Caco-2 (cell line): ENCODE measurements around the gene BACH2. TPM values are rescaled to one million over a fixed set of nuclear protein-coding genes. Genes with fewer than 3 reads are reported as not detected.

Source experiments
- BruUV-seq: library from RNA; stranded (reverse); fragments of 400-500 nt; replicated peaks from 2 replicates; lab custom pipeline; 2021; lab: Mats Ljungman, UMichigan
- CTCF ChIA-PET: fragments of 300-600 bp; sonication (Branson Sonifier 250); formaldehyde crosslinking; loops from one replicate; lab custom pipeline; 2022; ENCODE audit warnings: antibody characterized with exemption; lab: Charles Lee
- POLR2A ChIA-PET: fragments of 300-600 bp; sonication (Branson Sonifier 250); formaldehyde crosslinking; loops from one replicate; lab custom pipeline; 2022; ENCODE audit warnings: antibody characterized with exemption; lab: Charles Lee
- DNase-seq, 2 experiments: peaks; one replicate each; pipeline versions ENCODE4 v3.0.0 to v3.0.0-alpha.2; 2020 to 2022
- H3K27me3 ChIP-seq: replicated peaks from 2 replicates; pipeline ENCODE4 v1.6.0; 2011; ENCODE audit warnings: low read length; ENCODE audit not compliant: control insufficient read depth, insufficient read depth
- H3K36me3 ChIP-seq: 2 replicates; pipeline ENCODE4 v1.5.1; 2011; ENCODE audit warnings: low read length; ENCODE audit not compliant: control insufficient read depth, insufficient read depth
- H3K4me1 ChIP-seq: fragments of 250-450 bp; sonication (Bioruptor Pico); 2 replicates; pipeline ENCODE4 v1.5.1; 2020; ENCODE audit warnings: mild to moderate bottlenecking
- H3K4me3 ChIP-seq: 2 replicates; pipeline ENCODE4 v1.5.1; 2011; ENCODE audit warnings: low read depth, mild to moderate bottlenecking, control low read depth, low read length
- H3K9me3 ChIP-seq: fragments of 250-450 bp; sonication (Bioruptor Pico); 2 replicates; pipeline ENCODE4 v1.5.1; 2020; ENCODE audit warnings: mild to moderate bottlenecking, moderate library complexity
- H3K27ac Mint-ChIP-seq: one replicate; pipeline ENCODE4 v1.8.0; 2022; ENCODE audit warnings: mixed read lengths; ENCODE audit not compliant: unreplicated experiment
- H3K27me3 Mint-ChIP-seq: one replicate; pipeline ENCODE4 v1.8.0; 2022; ENCODE audit warnings: mixed read lengths; ENCODE audit not compliant: insufficient read depth, unreplicated experiment
- H3K36me3 Mint-ChIP-seq: one replicate; pipeline ENCODE4 v1.8.0; 2022; ENCODE audit warnings: mild to moderate bottlenecking, mixed read lengths; ENCODE audit not compliant: insufficient read depth, unreplicated experiment
- H3K4me1 Mint-ChIP-seq: one replicate; pipeline ENCODE4 v1.8.0; 2022; ENCODE audit warnings: low read depth, mixed read lengths; ENCODE audit not compliant: unreplicated experiment
- H3K4me3 Mint-ChIP-seq: one replicate; pipeline ENCODE4 v1.8.0; 2022; ENCODE audit warnings: mild to moderate bottlenecking, moderate library complexity, mixed read lengths; ENCODE audit not compliant: unreplicated experiment
- H3K9me3 Mint-ChIP-seq: one replicate; pipeline ENCODE4 v1.8.0; 2022; ENCODE audit warnings: mixed read lengths; ENCODE audit not compliant: unreplicated experiment
- intact Hi-C: fragments of 100-400 bp; cut with micrococcal nuclease; formaldehyde crosslinking; loops from one replicate; pipeline ENCODE4 v1.10.0; 2022; ENCODE audit not compliant: unreplicated experiment
- total RNA-seq: library from RNA; stranded (reverse); gene quantifications from 2 replicates; pipeline ENCODE4 v1.2.3, GENCODE V29; 2022
- TF ChIP-seq, protein P1 (sequence below), 2 experiments: fragments of 200-600 bp in 1 of 2; IDR thresholded peaks; 1 replicate in 1 of 2; 2 replicates in 1 of 2; pipeline versions ENCODE4 v1.5.1 to v1.8.0; 2011 to 2022; ENCODE audit warnings: antibody characterized with exemption in 1 of 2, control low read depth in 1 of 2, inconsistent platforms in 1 of 2, low read depth in 1 of 2, low read length in 1 of 2, mild to moderate bottlenecking in 1 of 2, moderate library complexity in 1 of 2; ENCODE audit not compliant: insufficient read depth in 1 of 2, severe bottlenecking in 1 of 2, unreplicated experiment in 1 of 2

Gene BACH2
- total RNA-seq, 1 experiment from 2014 or later, result 0.43 TPM

DNA sequence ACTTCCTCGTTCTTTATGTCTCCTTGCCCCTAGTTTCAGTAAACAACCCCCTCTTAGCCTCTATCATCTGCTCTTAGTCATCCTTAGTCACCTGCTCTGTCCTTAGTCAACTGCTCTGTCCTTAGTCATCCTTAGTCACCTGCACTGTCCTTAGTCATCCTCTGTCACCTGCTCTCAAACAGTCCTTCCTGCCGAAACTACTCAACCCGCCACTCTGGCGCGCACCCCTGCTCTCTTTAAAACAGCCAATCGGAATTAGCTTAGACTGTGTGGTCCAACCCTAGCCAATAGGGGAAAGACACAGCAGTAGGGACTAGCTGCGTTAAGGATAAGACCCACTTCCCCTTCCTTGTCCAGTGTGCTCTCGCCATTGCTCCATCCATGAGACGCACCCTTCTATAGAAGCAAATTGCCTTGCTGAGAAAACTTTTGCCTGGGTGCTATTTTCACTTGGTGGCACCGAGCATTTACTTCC lies 73.9 kb downstream of the BACH2 start:
- H3K36me3 Mint-ChIP-seq, result no peaks in the 10 kb centered on the region
- H3K9me3 ChIP-seq, result no peaks in the 10 kb centered on the region
- DNase-seq, result no peak
- ChIA-PET POLR2A (no interaction called here), CTCF (no interaction called here)
- no peak overlapping the region for H3K27ac Mint-ChIP-seq
- H3K27me3 Mint-ChIP-seq, result no peaks in the 10 kb centered on the region
- peaks cover 10% of the 10 kb centered on the region for H3K4me1 ChIP-seq
- no peaks in the 10 kb centered on the region for H3K27me3 ChIP-seq
- H3K4me1 Mint-ChIP-seq, result peaks cover 7% of the 10 kb centered on the region
- no peaks in the 10 kb centered on the region for H3K36me3 ChIP-seq
- no TSS peak for BruUV-seq
- TF ChIP-seq, protein P1, sequence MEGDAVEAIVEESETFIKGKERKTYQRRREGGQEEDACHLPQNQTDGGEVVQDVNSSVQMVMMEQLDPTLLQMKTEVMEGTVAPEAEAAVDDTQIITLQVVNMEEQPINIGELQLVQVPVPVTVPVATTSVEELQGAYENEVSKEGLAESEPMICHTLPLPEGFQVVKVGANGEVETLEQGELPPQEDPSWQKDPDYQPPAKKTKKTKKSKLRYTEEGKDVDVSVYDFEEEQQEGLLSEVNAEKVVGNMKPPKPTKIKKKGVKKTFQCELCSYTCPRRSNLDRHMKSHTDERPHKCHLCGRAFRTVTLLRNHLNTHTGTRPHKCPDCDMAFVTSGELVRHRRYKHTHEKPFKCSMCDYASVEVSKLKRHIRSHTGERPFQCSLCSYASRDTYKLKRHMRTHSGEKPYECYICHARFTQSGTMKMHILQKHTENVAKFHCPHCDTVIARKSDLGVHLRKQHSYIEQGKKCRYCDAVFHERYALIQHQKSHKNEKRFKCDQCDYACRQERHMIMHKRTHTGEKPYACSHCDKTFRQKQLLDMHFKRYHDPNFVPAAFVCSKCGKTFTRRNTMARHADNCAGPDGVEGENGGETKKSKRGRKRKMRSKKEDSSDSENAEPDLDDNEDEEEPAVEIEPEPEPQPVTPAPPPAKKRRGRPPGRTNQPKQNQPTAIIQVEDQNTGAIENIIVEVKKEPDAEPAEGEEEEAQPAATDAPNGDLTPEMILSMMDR (IDR thresholded peaks at IDR 0.05; ENCODE audit: insufficient read depth in 1 of 2, low read depth in 1 of 2, low read length in 1 of 2, severe bottlenecking in 1 of 2, unreplicated experiment in 1 of 2), result no peak
- intact Hi-C loops, result no loop called here
- H3K4me3 Mint-ChIP-seq, result no peak overlapping the region
- peaks cover 16% of the 10 kb centered on the region for H3K9me3 Mint-ChIP-seq
- no peak overlapping the region for H3K4me3 ChIP-seq

DNA sequence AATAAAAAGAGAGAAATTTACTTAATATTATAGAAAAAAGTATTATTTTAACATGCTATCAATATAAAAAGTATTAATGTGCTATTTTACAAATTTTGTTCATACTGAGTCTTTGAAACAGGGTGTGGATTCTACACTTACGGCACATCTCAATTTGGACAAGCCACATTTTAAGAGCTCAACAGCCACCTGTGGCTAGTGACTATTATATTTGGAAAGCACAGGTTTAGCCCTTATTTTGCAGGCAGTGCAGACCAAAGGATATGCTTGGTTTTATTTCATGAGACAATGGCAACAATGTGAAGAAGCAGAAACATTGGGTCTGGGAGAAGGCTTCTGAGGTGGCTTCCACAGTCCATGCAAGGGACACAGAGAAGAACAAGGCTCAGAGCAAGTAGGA lies 74.6 kb downstream of the BACH2 start:
- H3K9me3 ChIP-seq, result no peaks in the 10 kb centered on the region
- BruUV-seq, result no TSS peak
- peaks cover 7% of the 10 kb centered on the region for H3K4me1 Mint-ChIP-seq
- no peak overlapping the region for H3K4me3 ChIP-seq
- no peak for DNase-seq
- H3K27ac Mint-ChIP-seq, result no peak overlapping the region
- H3K4me3 Mint-ChIP-seq, result no peak overlapping the region
- TF ChIP-seq, protein P1 (IDR thresholded peaks at IDR 0.05; ENCODE audit: insufficient read depth in 1 of 2, low read depth in 1 of 2, low read length in 1 of 2, severe bottlenecking in 1 of 2, unreplicated experiment in 1 of 2), result no peak
- ChIA-PET CTCF (no interaction called here), POLR2A (no interaction called here)
- H3K27me3 ChIP-seq, result no peaks in the 10 kb centered on the region
- H3K27me3 Mint-ChIP-seq, result no peaks in the 10 kb centered on the region
- intact Hi-C loops, result no loop called here
- no peaks in the 10 kb centered on the region for H3K36me3 ChIP-seq
- H3K4me1 ChIP-seq, result peaks cover 18% of the 10 kb centered on the region
- H3K36me3 Mint-ChIP-seq, result no peaks in the 10 kb centered on the region
- peaks cover 16% of the 10 kb centered on the region for H3K9me3 Mint-ChIP-seq

DNA sequence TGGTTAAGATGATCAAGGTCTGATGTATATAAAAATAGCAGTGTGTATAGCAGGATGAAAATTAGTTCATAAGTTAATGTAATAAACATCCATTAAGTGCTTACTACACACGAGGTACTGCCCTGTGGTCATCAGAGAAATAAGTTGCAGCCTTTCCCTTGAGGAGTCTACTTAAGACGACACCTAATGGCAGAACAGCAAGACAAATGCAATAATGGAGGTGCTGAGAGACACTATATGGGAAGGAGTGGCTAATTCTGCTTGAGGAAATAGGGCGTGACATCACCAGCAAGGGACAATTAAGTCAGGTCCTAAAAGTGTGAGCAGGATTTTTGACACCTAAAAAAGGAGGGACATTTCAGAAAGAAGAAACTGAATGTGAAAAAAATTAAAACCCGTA lies 75.2 kb downstream of the BACH2 start:
- Histone ChIP-seq H3K36me3 (no peaks in the 10 kb centered on the region), H3K4me1 (peaks cover 24% of the 10 kb centered on the region), H3K4me3 (no peak overlapping the region), H3K27me3 (no peaks in the 10 kb centered on the region), H3K9me3 (no peaks in the 10 kb centered on the region)
- ChIA-PET CTCF (no interaction called here), POLR2A (no interaction called here)
- no peaks in the 10 kb centered on the region for H3K36me3 Mint-ChIP-seq
- no TSS peak for BruUV-seq
- intact Hi-C loops, result no loop called here
- peaks cover 16% of the 10 kb centered on the region for H3K9me3 Mint-ChIP-seq
- H3K27me3 Mint-ChIP-seq, result no peaks in the 10 kb centered on the region
- TF ChIP-seq, protein P1 (IDR thresholded peaks at IDR 0.05; ENCODE audit: insufficient read depth in 1 of 2, low read depth in 1 of 2, low read length in 1 of 2, severe bottlenecking in 1 of 2, unreplicated experiment in 1 of 2), result no peak
- H3K4me1 Mint-ChIP-seq, result peaks cover 7% of the 10 kb centered on the region
- DNase-seq, result no peak
- H3K27ac Mint-ChIP-seq, result no peak overlapping the region
- no peak overlapping the region for H3K4me3 Mint-ChIP-seq
